HG03045 (cell line): ENCODE data around the gene SERPINE1.

ENCODE experiments used
- ATAC-seq: cut with Tn5 transposase; IDR thresholded peaks from one replicate; pipeline ENCODE4 v1.9.1; 2021; ENCODE audit warnings: mild to moderate bottlenecking, moderate library complexity; ENCODE audit not compliant: unreplicated experiment

Gene SERPINE1

DNA sequence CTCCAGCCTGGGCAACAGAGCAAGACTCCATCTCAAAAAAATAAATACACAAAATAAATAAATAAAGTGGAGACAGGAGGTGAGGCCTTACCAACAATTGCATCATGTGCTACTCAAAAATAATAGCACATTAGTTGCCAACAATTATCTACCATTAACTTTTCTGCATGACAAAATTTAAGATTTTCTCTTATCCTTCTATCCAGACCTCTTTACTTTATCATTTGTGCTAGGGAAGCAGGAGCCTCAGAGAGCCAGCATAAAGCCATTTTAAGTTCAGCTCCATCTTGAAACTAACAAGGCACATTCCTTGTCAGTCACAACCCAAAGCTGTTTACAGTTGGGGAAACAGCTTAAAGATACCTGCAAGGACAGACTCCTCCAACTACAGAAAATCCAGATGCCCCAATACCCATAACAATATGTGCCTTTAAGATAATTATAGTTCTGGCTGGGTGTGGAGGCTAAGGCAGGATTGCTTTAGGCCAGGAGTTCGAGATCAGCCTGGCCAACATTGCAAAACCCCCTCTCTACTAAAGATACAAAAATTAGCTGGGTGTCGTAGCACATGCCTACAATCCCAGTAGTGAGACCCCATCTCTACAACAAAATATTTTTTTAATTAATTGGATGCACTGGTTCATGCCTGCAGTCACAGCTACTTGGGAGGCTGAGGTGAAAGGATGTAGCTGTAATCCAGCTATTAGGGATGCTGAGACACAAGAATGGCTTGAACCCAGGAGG is 25.2 kb downstream of the SERPINE1 start:
- ATAC-seq: no peak

GRCh38 chr7:101153969-101154692 is 27.2 kb downstream of the SERPINE1 start, which contains the start of gene AP1S1:
Gene AP1S1 (plus strand): TSS chr7:101154476. CDS start chr7:101154515, 39 bp downstream.
- ATAC-seq: peak; percentile 79

DNA sequence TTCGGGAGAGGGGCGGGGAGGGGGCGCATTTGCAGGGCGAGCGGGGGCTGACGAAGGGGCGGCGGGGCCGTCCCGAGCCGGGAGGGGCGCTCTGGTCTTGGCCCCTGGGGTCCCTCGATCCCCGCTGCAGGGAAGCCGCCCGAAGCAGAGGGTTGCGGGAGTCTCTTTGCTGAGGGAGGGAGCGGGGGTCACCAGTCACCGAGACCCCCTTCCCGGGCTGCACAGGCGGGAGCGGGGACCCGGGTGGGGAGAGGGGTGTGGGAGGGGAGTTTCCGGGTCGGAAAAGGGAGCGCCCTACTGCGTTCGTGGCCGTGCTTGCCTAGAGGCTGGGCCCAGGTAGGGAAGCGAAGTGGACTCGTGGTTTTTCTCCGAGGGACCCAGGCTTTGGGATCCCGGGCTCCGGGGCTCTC is 27.8 kb downstream of the SERPINE1 start:
- ATAC-seq: peak; percentile 28

DNA sequence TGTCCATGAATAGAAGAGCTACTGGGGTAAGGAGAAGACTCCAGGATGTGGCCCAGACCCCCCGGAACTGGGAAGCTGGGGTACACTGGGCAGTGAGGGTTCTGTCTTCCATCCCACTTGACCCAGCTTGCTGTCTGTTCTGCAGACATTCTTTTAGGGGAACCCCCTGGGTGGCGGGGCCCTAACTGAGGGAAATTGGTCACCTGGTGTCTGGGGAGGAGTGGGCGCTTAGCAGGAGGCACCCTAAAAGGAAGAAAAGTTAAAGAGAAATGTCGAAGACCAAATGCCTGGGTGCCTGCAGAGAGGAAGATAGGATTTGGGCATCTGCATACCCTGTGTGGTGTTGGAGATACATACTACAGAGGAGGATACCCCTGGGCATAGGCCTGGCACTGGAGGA is 28.4 kb downstream of the SERPINE1 start:
- ATAC-seq: no peak

GRCh38 chr7:101156277-101156676 is 29.4 kb downstream of the SERPINE1 start:
- no peak for ATAC-seq

- ATAC-seq: no peak
These were observed 30.1 kb downstream of the SERPINE1 start for GRCh38 chr7:101156866-101157589.

DNA sequence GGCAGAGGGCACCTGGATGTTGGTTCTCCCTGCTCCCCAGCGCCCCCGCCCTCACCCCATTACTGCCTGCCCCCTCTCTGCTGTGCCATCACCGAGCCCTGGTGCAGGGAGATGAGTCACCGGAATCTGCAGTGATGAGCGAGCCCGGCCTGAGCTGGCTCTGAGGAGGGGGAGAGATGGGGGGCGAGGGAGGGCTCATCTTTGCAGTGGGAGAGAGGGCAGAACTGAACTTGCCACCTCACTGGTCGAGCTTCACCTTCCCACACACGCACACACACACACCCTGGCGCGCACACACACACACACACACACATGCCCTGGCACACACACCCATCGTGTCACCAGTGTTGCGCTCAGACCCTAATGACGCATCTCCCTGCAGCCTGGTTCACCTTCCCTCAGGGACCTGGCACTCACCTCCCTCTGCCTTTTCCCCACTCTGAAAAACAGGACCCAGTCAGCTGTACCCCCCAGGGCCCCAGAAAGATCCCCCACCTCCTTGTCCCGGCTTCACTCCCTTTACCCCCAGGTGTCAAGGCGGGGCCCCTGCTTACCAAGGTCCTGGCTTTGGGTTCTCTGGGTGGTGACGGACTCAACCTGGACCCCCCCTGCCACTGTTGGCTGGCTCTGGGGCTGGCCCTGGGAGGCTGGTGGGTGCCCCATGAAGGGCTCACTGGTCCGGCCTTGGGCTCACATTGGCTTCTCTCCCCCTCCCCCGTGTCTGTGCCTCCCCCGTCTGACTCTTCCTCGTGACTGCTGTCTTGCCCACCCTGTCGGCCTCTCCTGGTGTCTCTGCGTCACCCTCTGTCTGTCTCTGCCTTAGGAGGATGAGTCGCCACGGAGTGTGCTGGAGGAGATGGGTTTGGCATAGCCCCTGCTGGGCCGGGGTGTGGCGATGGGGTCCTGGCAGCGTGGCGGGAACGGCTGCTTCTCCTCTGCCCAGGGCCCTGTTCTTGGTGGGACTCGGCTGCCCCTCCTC is 33.1 kb downstream of the SERPINE1 start:
- no peak for ATAC-seq

GRCh38 chr7:101160910-101161309 is 34.0 kb downstream of the SERPINE1 start:
- ATAC-seq: no peak

DNA sequence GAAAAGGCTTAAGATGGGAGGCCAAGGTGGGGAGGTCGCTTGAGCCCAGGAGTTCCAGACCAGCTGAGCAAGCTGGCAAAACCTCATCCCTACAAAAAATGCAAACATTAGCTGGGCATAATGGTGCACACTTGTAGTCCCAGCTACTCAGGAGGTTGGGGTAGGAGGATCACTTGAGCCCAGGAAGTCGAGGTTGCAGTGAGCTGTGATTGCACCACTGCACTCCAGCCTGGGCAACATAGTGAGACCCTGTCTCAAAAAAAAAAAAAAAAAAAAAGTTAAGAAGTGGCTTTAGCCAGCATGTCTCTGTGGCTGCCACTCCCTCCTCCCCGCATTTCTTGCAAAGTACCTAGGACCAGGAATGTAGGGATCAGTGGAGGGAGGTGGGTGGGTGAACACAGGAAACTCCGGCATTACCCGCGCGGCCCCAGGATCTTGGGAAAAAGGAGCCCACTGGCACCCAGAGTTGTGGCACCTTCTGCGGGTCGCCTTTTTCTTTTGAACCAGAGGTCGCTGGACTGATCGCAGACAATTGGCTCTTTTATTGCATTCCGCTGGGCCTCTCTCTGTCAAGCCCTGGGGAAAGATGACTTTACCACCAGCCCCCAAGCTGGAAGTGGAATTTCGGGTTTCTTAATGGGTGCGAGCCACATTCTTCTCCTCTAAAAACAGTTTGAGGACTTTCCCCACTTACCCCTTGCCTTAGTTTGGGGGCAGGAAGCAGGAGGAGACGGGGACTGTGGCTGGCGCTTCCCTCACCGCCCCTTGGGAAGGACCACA is 35.0 kb downstream of the SERPINE1 start:
- ATAC-seq: no peak

DNA sequence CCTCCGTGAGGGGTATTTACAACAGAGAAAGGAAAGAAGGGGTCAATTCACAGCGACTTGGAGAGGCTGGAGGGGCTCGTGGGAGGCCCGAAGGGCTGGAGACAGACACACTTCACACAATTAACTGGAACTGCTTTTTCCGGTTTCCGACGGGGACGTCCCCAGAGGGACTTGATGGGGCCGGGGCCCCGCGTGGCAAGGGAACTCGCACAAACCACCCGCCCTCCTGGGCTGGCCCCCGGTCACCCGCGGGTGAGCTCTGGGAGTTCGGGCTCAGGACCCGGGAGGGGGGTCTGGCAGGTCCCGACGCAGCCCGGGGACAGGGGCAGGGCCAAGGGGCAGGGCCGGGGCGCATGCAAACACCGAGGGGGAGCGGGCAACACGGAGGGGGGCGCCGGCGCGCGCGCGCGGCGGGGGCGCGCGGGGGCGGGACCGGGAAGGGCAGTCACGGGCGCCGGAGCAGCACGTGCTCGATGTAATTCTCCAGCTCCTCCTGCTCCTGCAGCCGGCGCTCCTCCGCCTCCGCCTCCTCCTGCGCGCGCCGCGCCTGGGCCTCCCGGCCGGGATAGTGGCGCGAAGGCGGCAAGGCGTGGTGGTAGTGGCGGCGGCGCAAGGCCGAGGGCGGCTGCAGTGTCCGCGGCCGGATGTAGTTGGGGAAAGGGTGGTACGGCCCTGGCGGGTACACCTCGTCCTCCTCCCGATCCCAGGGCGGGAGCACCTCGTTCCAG is 35.8 kb downstream of the SERPINE1 start:
- ATAC-seq: no peak

DNA sequence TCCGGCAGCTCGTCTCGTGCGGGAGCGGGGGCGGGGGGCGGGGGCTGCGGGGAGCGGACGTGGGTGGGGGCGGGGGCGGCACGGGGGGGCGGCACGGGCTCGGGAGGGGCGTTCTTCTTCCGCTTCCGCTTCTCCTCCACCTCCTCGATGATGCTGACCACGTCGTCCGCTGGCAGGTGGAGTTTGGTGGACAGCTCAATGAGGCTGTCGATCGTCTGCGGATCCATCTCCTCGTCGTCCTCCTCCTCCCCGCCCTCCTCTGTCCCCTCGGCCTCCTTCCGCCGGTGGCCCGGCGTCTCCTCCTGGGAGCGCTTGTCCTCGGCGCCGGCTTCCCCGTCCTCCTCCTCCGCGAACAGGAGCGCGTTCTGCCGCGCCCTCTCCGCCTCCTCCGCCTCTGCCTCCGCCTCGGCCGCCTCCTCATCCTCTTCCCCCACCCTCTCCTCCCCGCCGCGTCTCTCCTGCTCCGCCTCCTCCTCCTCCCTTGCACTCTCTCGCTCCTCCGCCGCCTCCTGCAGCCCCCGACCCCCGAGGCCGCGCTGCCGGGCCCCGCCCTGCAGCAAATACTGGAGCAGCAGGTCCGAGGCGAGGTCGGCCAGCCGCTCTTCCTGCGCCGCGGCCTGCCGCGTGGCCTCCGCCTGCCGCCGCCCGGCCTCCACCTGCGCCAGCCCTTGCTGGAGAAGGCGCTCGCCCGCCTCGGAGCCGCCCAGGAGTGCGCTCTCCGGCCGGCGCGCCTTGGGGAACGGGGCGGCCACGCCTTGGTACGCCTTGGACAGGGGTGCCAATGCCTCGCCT is 36.6 kb downstream of the SERPINE1 start:
- ATAC-seq: no peak

GRCh38 chr7:101164071-101164840 is 37.4 kb downstream of the SERPINE1 start:
- ATAC-seq: no peak

DNA sequence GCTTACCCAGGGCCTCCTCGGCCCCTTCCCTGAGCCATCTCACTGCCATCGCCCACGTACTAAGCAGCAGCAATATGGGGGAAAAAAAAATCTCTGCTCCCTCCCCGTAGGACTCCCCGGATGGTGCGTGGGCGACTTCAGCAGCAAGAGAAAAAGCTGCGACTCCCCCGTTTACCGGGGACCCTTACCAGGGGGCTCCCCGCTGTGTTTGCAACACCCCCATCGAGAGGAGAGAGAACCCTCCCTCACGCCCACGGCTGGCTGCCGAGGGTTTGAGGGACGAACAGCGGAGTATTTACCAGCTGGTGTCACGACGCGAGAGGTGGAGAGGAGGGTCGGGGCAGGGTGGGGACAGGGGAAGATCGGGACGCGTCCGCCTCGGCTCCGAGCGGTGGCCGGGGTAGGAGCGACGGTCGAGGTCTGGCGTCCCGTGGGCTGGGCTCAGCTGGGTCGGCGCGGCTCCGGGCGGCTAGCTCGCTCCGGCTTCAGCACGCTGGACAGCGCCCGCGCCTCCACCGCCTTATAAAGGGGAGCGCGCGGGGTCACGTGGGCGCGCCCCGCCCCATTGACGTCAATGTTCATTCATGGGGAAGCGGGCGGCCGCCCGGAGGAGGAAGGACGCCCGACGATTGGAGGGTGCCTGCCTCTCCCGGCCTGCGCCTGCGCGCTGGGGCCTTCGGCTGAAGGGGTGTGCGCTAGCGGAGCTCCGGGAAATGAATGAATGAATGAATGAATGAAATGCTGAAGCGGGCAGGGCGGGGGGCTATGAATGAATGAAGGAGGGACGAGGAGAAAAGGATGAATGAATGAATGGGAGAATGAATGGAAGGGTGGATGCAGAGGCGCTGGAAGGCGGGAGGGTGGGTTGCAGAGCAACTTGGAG is 38.4 kb downstream of the SERPINE1 start, which contains the start of gene VGF:
Gene VGF, minus strand, starts transcription at position 495 of the 883 bp plus-strand sequence. CDS start 726 bp downstream, outside the sequence.
- peak; percentile 78 for ATAC-seq

GRCh38 chr7:101165958-101166647 is 39.2 kb downstream of the SERPINE1 start:
- ATAC-seq: no peak

GRCh38 chr7:101166648-101166908 is 39.7 kb downstream of the SERPINE1 start:
- ATAC-seq: no peak
